Bone marrow (tissue), 2 donors: ENCODE results near the gene NSFL1C.
A peak's percentile ranks its signal among the peaks of the same experiment; 100 is the strongest.
"Not testable (repeated sequence)": the region's sequence is repeated elsewhere in the genome, so short reads cannot be mapped to it uniquely, and the experiment has no call there.

Experiments used
- DNase-seq, 2 donors: peaks; one replicate each; lab custom pipeline; 2025; lab: John Stamatoyannopoulos, UW

Gene NSFL1C

GRCh38 chr20:1423625-1424106, 43.0 kb downstream of the NSFL1C start:
- no peak for DNase-seq

GRCh38 chr20:1423206-1423605, 43.4 kb downstream of the NSFL1C start:
- no peak for DNase-seq

- no peak for DNase-seq
Measured at GRCh38 chr20:1422753-1423152, 43.9 kb downstream of the NSFL1C start.

GRCh38 chr20:1420066-1420465, 46.6 kb downstream of the NSFL1C start:
- DNase-seq: no peak

GRCh38 chr20:1418350-1418749, 48.3 kb downstream of the NSFL1C start:
- no peak for DNase-seq

GRCh38 chr20:1417790-1418189, 48.9 kb downstream of the NSFL1C start:
- no peak for DNase-seq

- DNase-seq: no peak
Measured at GRCh38 chr20:1417273-1417672, 49.4 kb downstream of the NSFL1C start.

- DNase-seq: peak in 1 of 2 donors; percentile 21
Measured at GRCh38 chr20:1415667-1416468, 50.8 kb downstream of the NSFL1C start.

GRCh38 chr20:1414982-1415381, 51.7 kb downstream of the NSFL1C start:
- DNase-seq: no peak

GRCh38 chr20:1405801-1406200, 60.8 kb downstream of the NSFL1C start:
- DNase-seq: no peak

- DNase-seq: no peak
Measured at GRCh38 chr20:1403624-1404023, 63.0 kb downstream of the NSFL1C start.

GRCh38 chr20:1402149-1402548, 64.5 kb downstream of the NSFL1C start:
- DNase-seq: no peak

GRCh38 chr20:1401451-1401907, 65.2 kb downstream of the NSFL1C start:
- DNase-seq: no peak

GRCh38 chr20:1399678-1400366, 66.8 kb downstream of the NSFL1C start:
- DNase-seq: not testable (repeated sequence)

- DNase-seq: not testable (repeated sequence)
Measured at GRCh38 chr20:1398185-1398584, 68.5 kb downstream of the NSFL1C start.

GRCh38 chr20:1397710-1398109, 68.9 kb downstream of the NSFL1C start:
- DNase-seq: no peak

GRCh38 chr20:1396702-1397101, 69.9 kb downstream of the NSFL1C start:
- no peak for DNase-seq

- no peak for DNase-seq
Measured at GRCh38 chr20:1396264-1396663, 70.4 kb downstream of the NSFL1C start.

GRCh38 chr20:1394686-1395085, 72.0 kb downstream of the NSFL1C start:
- no peak for DNase-seq

GRCh38 chr20:1393507-1393882, 73.2 kb downstream of the NSFL1C start:
- no peak for DNase-seq

GRCh38 chr20:1392693-1393506, 73.7 kb downstream of the NSFL1C start, which contains the start of gene FKBP1A:
Gene FKBP1A, minus strand, starts transcription at chr20:1393054. Its CDS starts 56 bp downstream, at chr20:1392998.
- peak; percentile 71 to 90 for DNase-seq

- DNase-seq: no peak
Measured at GRCh38 chr20:1392443-1392692, 74.3 kb downstream of the NSFL1C start.
